ENCODE measurements around the gene CCDC57.

The CCDC57 gene

GRCh38 chr17:82246365-82247181 is 33.9 kb upstream of the CCDC57 start:
- no peak for DNase-seq

DNA sequence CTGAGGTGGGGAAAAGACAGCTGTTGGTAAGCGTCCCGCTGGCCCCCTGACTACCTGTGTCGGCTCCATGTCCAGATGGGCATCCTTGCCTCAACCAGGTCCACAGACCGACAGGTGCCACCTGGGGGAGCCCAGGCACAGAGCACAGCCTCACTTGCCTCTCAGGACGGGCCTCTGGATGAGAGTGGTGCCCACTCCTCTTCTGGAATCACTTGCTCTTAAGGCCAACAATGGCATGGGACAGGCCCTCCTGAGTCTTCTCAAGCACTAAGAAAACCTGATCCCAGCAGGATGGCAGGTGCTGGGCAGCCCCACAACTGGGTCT is 33.4 kb upstream of the CCDC57 start:
- no peak for DNase-seq

GRCh38 chr17:82245134-82246039 is 32.7 kb upstream of the CCDC57 start:
- no peak for DNase-seq

GRCh38 chr17:82244413-82245133 is 31.9 kb upstream of the CCDC57 start:
- peak in 1 of 2 donors; percentile 19 for DNase-seq

DNA sequence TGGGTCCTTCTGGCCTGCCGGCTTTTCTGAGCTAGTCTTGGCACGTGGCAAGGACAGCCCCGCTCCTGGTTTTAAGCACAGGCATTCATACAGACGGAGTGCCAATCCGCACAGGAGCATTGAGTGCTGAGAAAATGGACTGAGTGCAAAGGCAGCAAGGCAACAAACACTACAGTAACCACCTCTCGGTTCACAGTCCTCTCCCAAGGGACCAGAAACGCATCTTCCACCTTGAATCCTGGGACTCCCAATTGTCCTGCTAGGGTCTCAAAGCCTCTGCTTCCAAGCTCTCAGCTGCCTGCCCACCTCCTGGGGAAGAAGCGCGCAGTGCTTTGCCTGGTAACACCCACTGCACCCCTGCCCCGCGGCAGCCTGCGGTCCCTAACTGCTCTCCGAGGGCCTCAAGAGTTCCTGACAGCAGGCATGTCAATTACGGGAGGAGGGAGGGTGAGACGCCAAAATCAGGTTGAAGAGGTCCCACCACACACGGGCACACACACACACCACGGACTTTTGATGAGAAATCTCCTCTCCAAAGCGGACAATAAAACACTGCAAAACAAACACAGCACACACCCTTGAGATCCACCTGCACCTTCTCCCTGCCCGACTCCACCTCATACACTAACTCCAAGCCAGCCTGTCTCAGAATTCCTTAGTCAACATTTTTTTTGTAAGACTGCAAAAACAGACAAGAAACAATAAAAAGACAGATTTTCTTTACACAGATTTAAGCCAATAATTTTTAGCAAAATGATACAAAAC is 31.2 kb upstream of the CCDC57 start:
- DNase-seq = no peak

DNA sequence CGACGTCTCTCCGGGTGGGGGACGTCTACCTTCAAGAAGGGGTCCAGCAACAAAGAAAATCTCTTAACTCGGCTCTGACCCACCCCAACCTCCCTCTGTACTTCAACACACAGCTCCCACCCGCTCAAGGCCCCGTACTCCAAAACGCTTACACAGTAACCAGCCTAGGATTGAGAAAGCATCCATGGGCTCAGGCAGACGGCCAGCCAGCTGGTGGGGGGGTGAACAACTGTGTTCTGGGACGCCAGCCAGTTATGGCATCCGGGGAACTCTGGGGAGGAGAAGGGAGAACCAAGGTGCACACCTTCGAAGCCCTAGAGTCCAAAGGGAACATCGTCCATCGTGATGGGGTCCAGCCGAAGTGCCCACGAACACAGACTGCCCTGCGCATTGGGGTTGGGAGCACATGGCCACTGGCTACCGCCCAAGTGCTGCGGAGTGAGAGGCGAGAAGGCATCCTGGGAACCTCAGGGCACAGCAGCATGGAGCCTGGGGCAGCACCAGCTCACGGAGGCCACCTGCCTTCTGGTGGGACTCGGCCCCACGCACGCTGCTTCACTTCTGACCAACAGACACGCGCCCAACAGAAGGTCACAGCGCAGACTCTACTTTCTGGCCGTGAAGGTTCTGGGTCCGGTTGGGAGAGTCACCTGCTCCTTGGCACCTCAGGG is 30.5 kb upstream of the CCDC57 start:
- DNase-seq = no peak

DNA sequence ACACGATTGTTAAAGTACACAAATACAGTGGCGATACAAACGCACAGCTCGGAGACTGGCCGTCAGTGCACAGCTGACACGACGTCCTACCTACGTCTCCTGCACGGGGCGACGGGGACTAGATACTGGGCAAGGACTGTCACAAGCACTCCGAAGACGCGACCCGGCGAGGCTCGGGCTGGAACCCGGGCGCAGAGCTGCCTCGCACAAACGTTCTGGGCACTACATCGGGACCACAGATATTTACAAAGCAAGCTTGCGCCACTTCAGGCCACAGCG is 30.0 kb upstream of the CCDC57 start:
- DNase-seq = no peak

DNA sequence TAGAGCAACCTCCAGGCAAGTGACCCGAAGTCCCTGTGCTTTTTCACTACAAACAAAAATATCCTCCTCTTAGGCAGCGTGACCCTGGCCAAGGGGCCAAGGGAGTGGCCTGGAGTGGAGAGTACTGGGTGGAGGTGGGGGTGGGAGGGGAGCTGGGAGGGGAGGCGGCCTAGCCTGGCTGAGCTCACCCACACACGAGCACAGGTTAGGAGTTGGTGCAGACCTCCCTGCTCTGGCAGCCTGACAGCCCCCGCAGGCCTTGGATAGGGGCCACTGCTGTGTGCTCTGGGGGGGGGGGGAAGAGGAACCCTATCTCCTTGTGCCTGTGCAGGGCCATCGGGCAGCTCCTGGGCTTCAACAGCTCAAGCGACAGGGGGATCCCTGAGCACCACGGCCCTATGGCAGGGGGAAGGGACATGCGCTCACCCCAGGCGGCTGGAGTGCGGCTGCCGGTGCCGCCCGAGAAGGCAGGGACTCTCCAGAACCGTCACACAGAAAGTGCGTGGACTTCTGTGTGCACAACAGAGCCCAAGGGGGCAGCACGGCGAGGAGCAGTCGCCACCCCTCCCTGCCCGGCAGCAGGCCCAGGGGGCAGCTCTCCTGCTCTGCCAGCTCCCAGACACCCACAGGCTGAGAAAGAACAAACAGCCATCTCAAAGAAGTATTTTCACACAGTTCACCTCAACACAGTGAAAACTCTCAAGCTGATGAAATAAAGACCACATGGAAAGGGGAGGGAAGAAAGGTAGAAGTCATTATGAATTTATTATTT is 29.5 kb upstream of the CCDC57 start:
- no peak for DNase-seq

DNA sequence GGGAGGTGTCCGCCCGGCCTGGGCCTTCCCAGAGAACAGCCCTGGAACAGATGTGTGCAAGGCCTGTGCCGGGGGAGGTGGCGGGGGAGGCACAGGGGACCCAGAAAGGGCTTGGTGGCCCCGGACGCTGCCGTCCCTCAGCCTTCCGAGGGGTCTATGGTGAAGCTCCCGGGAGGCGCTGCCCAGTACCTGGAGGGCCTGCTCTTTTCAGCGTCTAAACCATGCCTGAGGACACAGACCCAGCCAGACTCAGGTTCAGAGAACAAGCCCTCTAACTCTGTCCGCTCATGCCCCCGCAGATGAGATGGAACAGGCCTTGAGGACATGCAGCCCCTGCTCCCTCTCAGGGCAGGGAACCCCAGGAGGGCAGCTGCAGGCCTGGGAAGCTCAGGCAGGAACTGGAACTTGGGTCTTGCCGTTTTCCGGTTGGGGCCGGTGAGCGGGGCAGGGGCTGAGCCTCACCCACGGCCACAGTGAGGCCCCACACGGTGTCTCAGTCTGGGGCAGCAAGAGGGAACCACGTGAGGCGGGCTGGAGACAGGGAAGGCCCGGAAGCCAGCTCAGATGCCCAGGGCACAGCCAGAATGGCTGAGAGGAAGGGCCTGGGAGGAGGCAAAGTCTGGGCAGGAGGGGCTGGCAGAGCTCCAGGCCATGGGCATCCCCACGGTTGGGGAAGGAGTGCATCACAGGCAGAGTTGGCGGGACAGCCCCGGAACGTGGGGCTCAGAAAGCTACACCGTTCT is 28.7 kb upstream of the CCDC57 start:
- DNase-seq = peak; percentile 88 to 90

- DNase-seq = no peak
These were observed 28.0 kb upstream of the CCDC57 start for GRCh38 chr17:82240506-82241182.

DNA sequence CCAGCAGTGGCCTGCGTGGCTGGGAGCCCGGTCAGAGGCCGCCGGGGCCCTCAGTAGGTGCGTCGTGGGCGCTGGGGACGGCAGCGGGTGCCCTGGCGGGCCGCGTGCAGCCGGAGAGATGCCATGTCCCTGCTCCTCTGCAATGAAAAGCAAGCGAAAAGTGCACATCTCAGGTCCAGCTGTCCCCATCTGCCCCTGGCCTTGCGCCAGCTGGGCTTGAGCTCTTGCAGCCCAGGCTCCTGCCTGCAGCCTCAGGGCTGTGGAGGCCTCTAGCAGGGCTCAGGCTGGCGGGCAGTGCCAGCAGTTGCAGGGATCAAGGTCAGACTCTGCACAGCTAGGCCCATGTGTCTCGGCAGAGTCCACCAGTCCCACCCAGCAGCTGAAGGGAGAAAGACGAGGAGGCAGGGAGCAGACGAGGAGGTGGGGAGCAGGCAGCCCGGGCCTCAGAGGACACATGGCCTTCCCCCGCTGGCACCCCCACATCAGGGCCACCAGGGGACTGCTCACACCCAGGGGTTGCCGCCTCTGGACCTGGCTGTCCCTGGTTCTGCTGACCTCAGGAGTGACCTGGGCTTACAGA is 27.4 kb upstream of the CCDC57 start:
- no peak for DNase-seq

- DNase-seq = no peak
These were observed 26.8 kb upstream of the CCDC57 start for GRCh38 chr17:82239401-82239925.

DNA sequence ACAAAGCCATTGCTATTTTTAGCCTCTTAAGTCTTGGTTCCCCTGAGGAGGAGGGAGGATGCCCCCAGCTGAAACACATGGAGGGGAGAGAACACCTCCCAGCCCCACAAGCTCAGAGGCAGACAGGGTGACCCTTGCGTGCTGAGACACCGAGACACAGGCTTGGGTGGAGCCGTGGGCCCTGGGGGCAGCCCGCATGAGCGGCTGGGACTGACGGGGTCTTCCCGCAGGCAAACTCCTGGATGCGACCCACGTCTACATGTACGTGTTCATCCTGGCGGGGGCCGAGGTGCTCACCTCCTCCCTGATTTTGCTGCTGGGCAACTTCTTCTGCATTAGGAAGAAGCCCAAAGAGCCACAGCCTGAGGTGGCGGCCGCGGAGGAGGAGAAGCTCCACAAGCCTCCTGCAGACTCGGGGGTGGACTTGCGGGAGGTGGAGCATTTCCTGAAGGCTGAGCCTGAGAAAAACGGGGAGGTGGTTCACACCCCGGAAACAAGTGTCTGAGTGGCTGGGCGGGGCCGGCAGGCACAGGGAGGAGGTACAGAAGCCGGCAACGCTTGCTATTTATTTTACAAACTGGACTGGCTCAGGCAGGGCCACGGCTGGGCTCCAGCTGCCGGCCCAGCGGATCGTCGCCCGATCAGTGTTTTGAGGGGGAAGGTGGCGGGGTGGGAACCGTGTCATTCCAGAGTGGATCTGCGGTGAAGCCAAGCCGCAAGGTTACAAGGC is 26.0 kb upstream of the CCDC57 start:
- DNase-seq = peak; percentile 85

GRCh38 chr17:82237746-82238471 is 25.3 kb upstream of the CCDC57 start:
- no peak for DNase-seq

DNA sequence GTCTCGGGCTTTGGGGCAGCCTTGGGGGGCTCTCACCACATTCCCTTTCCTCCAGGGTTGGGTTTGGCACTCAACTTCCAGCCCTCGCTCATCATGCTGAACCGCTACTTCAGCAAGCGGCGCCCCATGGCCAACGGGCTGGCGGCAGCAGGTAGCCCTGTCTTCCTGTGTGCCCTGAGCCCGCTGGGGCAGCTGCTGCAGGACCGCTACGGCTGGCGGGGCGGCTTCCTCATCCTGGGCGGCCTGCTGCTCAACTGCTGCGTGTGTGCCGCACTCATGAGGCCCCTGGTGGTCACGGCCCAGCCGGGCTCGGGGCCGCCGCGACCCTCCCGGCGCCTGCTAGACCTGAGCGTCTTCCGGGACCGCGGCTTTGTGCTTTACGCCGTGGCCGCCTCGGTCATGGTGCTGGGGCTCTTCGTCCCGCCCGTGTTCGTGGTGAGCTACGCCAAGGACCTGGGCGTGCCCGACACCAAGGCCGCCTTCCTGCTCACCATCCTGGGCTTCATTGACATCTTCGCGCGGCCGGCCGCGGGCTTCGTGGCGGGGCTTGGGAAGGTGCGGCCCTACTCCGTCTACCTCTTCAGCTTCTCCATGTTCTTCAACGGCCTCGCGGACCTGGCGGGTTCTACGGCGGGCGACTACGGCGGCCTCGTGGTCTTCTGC is 24.6 kb upstream of the CCDC57 start:
- DNase-seq = no peak

- DNase-seq = peak in 1 of 2 donors; percentile 72
These were observed 23.7 kb upstream of the CCDC57 start for GRCh38 chr17:82236142-82236971.

DNA sequence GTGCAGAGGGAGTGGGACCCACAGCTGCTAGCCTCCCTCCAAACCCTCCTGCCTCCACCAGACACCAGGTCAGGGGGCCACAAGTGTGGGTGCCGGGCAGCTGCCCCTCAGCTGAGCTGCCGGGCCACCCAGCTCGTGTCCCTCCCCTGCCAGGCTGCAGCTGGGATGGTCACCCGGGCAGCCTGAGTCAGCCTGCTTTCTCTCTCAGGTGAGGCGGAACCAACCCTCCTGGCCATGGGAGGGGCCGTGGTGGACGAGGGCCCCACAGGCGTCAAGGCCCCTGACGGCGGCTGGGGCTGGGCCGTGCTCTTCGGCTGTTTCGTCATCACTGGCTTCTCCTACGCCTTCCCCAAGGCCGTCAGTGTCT is 23.1 kb upstream of the CCDC57 start:
- peak in 1 of 2 donors; percentile 46 for DNase-seq
